Parathyroid adenoma (tissue), 2 donors: Measurements from ENCODE around the gene USP7.
"Not testable (repeated sequence)": the region's sequence is repeated elsewhere in the genome, so short reads cannot be mapped to it uniquely, and the experiment has no call there.

Experiments used
- H2AFZ ChIP-seq: fragments of 300-600 bp; sonication (generic); one replicate; pipeline ENCODE4 v1.7.0; 2017; ENCODE audit warnings: antibody characterized with exemption, mild to moderate bottlenecking
- H3K27ac ChIP-seq: fragments of 300-600 bp; sonication (generic); one replicate; pipeline ENCODE4 v1.7.0; 2017
- H3K27me3 ChIP-seq: fragments of 300-600 bp; sonication (generic); one replicate; pipeline ENCODE4 v1.7.0; 2017; ENCODE audit warnings: low read length; ENCODE audit not compliant: control insufficient read depth, insufficient read depth
- H3K36me3 ChIP-seq: fragments of 300-600 bp; sonication (generic); one replicate; pipeline ENCODE4 v1.7.0; 2017; ENCODE audit warnings: low read length; ENCODE audit not compliant: control insufficient read depth, insufficient read depth
- H3K4me1 ChIP-seq: fragments of 300-600 bp; sonication (generic); one replicate; pipeline ENCODE4 v1.7.0; 2017; ENCODE audit warnings: control low read depth
- H3K4me2 ChIP-seq: fragments of 300-600 bp; sonication (generic); one replicate; pipeline ENCODE4 v1.7.0; 2017; ENCODE audit warnings: low read length
- H3K4me3 ChIP-seq: fragments of 300-600 bp; sonication (generic); one replicate; pipeline ENCODE4 v1.7.0; 2017; ENCODE audit warnings: low read depth, low read length
- H3K79me2 ChIP-seq: fragments of 300-600 bp; sonication (generic); one replicate; pipeline ENCODE4 v1.7.0; 2017; ENCODE audit warnings: control low read depth
- H3K9ac ChIP-seq: fragments of 300-600 bp; sonication (generic); one replicate; pipeline ENCODE4 v1.7.0; 2017; ENCODE audit warnings: mild to moderate bottlenecking
- H3K9me3 ChIP-seq: fragments of 300-600 bp; sonication (generic); one replicate; pipeline ENCODE4 v1.7.0; 2017; ENCODE audit warnings: low read length; ENCODE audit not compliant: control insufficient read depth
- TF ChIP-seq, protein P1 (sequence below): fragments of 300-600 bp; sonication (generic); IDR thresholded peaks from one replicate; pipeline ENCODE4 v1.7.0; 2017; ENCODE audit warnings: antibody characterized with exemption, mild to moderate bottlenecking
- donor health status: primary hyperparathyroidism.

Gene USP7

GRCh38 chr16:8872967-8873865 is 90.5 kb downstream of the USP7 start:
- no peaks in the 10 kb centered on the region for H3K27me3 ChIP-seq
- H3K4me3 ChIP-seq = no peak overlapping the region
- H3K79me2 ChIP-seq = no peaks in the 10 kb centered on the region
- no peaks in the 10 kb centered on the region for H3K4me1 ChIP-seq
- no peak overlapping the region for H3K4me2 ChIP-seq
- H3K9me3 ChIP-seq = no peaks in the 10 kb centered on the region
- no peak overlapping the region for H2AFZ ChIP-seq
- TF ChIP-seq, protein P1, sequence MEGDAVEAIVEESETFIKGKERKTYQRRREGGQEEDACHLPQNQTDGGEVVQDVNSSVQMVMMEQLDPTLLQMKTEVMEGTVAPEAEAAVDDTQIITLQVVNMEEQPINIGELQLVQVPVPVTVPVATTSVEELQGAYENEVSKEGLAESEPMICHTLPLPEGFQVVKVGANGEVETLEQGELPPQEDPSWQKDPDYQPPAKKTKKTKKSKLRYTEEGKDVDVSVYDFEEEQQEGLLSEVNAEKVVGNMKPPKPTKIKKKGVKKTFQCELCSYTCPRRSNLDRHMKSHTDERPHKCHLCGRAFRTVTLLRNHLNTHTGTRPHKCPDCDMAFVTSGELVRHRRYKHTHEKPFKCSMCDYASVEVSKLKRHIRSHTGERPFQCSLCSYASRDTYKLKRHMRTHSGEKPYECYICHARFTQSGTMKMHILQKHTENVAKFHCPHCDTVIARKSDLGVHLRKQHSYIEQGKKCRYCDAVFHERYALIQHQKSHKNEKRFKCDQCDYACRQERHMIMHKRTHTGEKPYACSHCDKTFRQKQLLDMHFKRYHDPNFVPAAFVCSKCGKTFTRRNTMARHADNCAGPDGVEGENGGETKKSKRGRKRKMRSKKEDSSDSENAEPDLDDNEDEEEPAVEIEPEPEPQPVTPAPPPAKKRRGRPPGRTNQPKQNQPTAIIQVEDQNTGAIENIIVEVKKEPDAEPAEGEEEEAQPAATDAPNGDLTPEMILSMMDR = no peak
- H3K27ac ChIP-seq = no peak overlapping the region
- no peak overlapping the region for H3K9ac ChIP-seq
- no peaks in the 10 kb centered on the region for H3K36me3 ChIP-seq

DNA sequence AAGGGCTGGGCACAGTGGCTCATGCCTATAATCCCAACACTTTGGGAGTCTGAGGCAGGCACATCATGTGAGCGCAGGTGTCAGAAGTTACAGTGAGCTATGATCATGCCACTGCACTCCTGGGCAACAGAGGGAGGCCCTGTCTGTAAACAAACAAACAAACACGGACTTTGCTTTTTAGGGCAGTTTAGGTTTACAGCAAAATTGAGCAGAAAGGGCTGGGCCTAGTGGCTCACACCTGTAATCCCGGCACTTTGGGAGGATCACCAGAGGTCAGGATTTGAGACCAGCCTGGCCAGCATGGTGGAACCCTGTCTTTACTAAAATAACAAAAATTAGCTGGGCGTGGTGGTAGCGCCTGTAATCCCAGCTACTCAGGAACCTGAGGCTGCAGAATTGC is 91.6 kb downstream of the USP7 start:
- Histone ChIP-seq H3K36me3 (no peaks in the 10 kb centered on the region), H3K79me2 (no peaks in the 10 kb centered on the region), H3K9ac (no peak overlapping the region), H3K4me3 (no peak overlapping the region), H3K27ac (no peak overlapping the region), H3K27me3 (no peaks in the 10 kb centered on the region), H3K4me1 (no peaks in the 10 kb centered on the region), H3K4me2 (no peak overlapping the region), H3K9me3 (no peaks in the 10 kb centered on the region), H2AFZ (no peak overlapping the region)
- TF ChIP-seq, protein P1 = no peak

GRCh38 chr16:8869988-8870241 is 93.8 kb downstream of the USP7 start:
- not testable (repeated sequence) for H3K9ac ChIP-seq, H2AFZ ChIP-seq, H3K36me3 ChIP-seq, H3K27ac ChIP-seq, H3K4me3 ChIP-seq, H3K4me1 ChIP-seq, H3K27me3 ChIP-seq, H3K4me2 ChIP-seq, H3K79me2 ChIP-seq, H3K9me3 ChIP-seq

DNA sequence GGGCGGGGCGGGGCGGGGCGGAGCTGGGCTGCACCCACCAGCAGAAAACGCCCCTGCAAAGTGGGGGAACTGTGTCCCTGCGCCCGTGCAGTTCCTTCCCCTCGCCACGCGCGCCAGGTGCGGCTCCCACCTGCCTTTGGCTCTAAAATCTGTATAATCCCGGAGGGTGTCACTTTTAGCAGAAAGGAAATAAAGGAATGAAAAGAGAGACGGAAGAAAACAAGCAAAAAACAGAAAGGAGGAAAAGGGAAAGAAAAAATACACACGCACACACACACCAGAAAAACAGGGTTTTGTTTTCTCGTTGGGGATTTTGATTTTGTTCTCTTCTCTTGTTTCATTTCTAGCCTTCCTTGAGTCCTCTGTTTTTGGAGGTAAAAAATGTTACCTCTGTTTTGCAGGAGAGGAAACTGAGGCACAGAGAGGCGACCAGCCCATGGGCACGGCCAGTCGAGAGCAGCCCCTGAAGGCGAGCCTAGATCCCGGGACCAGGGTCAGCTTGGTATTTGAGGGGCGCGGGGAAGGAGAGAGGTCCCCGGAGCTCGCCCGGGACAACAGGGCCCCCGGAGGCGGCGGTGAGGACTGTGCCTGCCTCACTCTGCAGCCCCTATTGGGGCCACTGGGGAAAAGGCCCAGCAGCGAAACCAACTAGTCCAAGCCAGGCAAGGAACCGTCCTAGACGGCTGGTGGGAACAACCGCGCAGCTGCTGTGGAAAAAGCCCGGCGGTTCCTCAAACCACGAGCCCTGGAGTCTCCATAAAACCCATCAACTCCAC is 94.3 kb downstream of the USP7 start:
- Histone ChIP-seq H2AFZ (peak overlapping the region; percentile 68), H3K4me1 (peaks cover 7% of the 10 kb centered on the region), H3K4me3 (peak overlapping the region; percentile 50), H3K4me2 (peak overlapping the region; percentile 89), H3K9me3 (no peaks in the 10 kb centered on the region), H3K27ac (no peak overlapping the region), H3K9ac (no peak overlapping the region), H3K27me3 (no peaks in the 10 kb centered on the region), H3K36me3 (no peaks in the 10 kb centered on the region), H3K79me2 (no peaks in the 10 kb centered on the region)
- TF ChIP-seq, protein P1 = no peak

GRCh38 chr16:8868416-8869211 is 95.1 kb downstream of the USP7 start, which contains the start of gene CARHSP1:
TSS of gene CARHSP1 (minus strand) at chr16:8869006. CDS start at chr16:8859328, 9,678 bp downstream.
- TF ChIP-seq, protein P1 = no peak
- Histone ChIP-seq H3K27ac (peak within 1 kb of the TSS; percentile 43), H3K9me3 (no peaks in the 10 kb centered on the region), H3K27me3 (no peaks in the 10 kb centered on the region), H3K4me1 (peaks cover 7% of the 10 kb centered on the region), H3K4me3 (peak within 1 kb of the TSS; percentile 79), H3K9ac (no peak within 1 kb of the TSS), H3K79me2 (no peaks in the 10 kb centered on the region), H3K36me3 (no peaks in the 10 kb centered on the region), H3K4me2 (peak within 1 kb of the TSS; percentile 89), H2AFZ (peak within 1 kb of the TSS; percentile 87)
